K562 (cell line): ENCODE data around the gene NDUFAB1. TPM values are rescaled to one million over a fixed set of nuclear protein-coding genes. Genes with fewer than 3 reads are reported as not detected.
A peak's percentile ranks its signal among the peaks of the same experiment; 100 is the strongest.

ENCODE experiments used
- CAMTA2 ChIP-seq: fragments of 250-450 bp; sonication (Bioruptor Pico); conservative IDR thresholded peaks from 2 replicates; pipeline ENCODE4 v1.5.1; 2022
- E2F3 ChIP-seq: fragments of 250-450 bp; sonication (Bioruptor Pico); IDR thresholded peaks from 2 replicates; pipeline ENCODE4 v1.4.0; 2020; ENCODE audit warnings: mild to moderate bottlenecking
- FOS ChIP-seq: IDR thresholded peaks from 3 replicates; pipeline ENCODE4 v1.6.1; 2011; ENCODE audit not compliant: insufficient read length; ENCODE audit errors: extremely low read depth
- HLTF ChIP-seq: fragments of 450-650 bp; IDR thresholded peaks from 2 replicates; pipeline ENCODE4 v1.6.1; 2016
- KLF6 ChIP-seq: fragments of 250-450 bp; sonication (Bioruptor Pico); IDR thresholded peaks from 2 replicates; pipeline ENCODE4 v1.4.0; 2020; ENCODE audit warnings: mild to moderate bottlenecking, moderate library complexity, borderline replicate concordance
- NR2C1 ChIP-seq, 2 experiments: fragments of 450-650 bp; IDR thresholded peaks; 2 replicates each; pipeline ENCODE4 v1.6.1; 2017; ENCODE audit warnings: mild to moderate bottlenecking in 2 of 2, antibody characterized with exemption in 1 of 2, inconsistent platforms in 1 of 2, missing compliant biosample characterization in 1 of 2, missing genetic modification characterization in 1 of 2
- PRPF4 ChIP-seq: fragments of 200-400 bp; formaldehyde crosslinking; IDR thresholded peaks from one replicate; pipeline ENCODE4 v1.6.1; 2017; ENCODE audit warnings: low read length, low read depth, mild to moderate bottlenecking; ENCODE audit not compliant: insufficient read depth, poor library complexity, severe bottlenecking
- RFX5 ChIP-seq: IDR thresholded peaks from 2 replicates; pipeline ENCODE4 v1.6.1; 2011; ENCODE audit warnings: low read depth, mild to moderate bottlenecking, improper control_type of control experiment, low read length
- RFX7 ChIP-seq: fragments of 250-450 bp; sonication (Bioruptor Pico); IDR thresholded peaks from 2 replicates; pipeline ENCODE4 v1.5.1; 2021; ENCODE audit warnings: mild to moderate bottlenecking
- RNF219 ChIP-seq: fragments of 250-450 bp; sonication (Bioruptor Pico); IDR thresholded peaks from 2 replicates; pipeline ENCODE4 v1.5.0; 2022; ENCODE audit warnings: mild to moderate bottlenecking
- SIN3A ChIP-seq, 2 experiments: fragments of 150-350 bp in 1 of 2; IDR thresholded peaks; 2 replicates each; pipeline ENCODE4 v1.6.1; 2011 to 2016; ENCODE audit warnings: borderline replicate concordance in 2 of 2, low read depth in 2 of 2, low read length in 2 of 2, mild to moderate bottlenecking in 2 of 2, moderate library complexity in 2 of 2; ENCODE audit not compliant: control insufficient read depth in 1 of 2
- SMARCA4 ChIP-seq: fragments of 450-650 bp; IDR thresholded peaks from 2 replicates; pipeline ENCODE4 v1.6.1; 2016
- SMARCC2 ChIP-seq: fragments of 450-650 bp; IDR thresholded peaks from 2 replicates; pipeline ENCODE4 v1.6.1; 2017; ENCODE audit warnings: antibody characterized with exemption, moderate library complexity, mild to moderate bottlenecking, low read depth
- SOX6 ChIP-seq: fragments of 450-650 bp; IDR thresholded peaks from 2 replicates; pipeline ENCODE4 v1.6.1; 2014; ENCODE audit warnings: mild to moderate bottlenecking
- SRSF7 ChIP-seq: fragments of 200-400 bp; formaldehyde crosslinking; optimal IDR thresholded peaks from 2 replicates; pipeline ENCODE3; 2017; ENCODE audit warnings: mild to moderate bottlenecking, low read depth, low read length
- TRIM24 ChIP-seq, 2 experiments: fragments of 450-650 bp; IDR thresholded peaks; 2 replicates each; pipeline ENCODE4 v1.6.1; 2016
- ZNF239 ChIP-seq: fragments of 250-450 bp; sonication (Bioruptor Pico); IDR thresholded peaks from 2 replicates; pipeline ENCODE4 v1.4.0; 2020; ENCODE audit warnings: mild to moderate bottlenecking
- ZNF274 ChIP-seq: IDR thresholded peaks from 2 replicates; pipeline ENCODE4 v1.6.1; 2011; ENCODE audit warnings: low read depth, mild to moderate bottlenecking, low read length, moderate library complexity, borderline replicate concordance
- ZNF316 ChIP-seq: fragments of 450-650 bp; IDR thresholded peaks from 2 replicates; pipeline ENCODE4 v1.6.1; 2016
- ZNF445 ChIP-seq: fragments of 250-450 bp; sonication (Bioruptor Pico); IDR thresholded peaks from 2 replicates; pipeline ENCODE4 v1.4.0; 2020; ENCODE audit warnings: low read depth, mild to moderate bottlenecking, moderate library complexity
- ZNF740 ChIP-seq, 3 experiments: fragments of 200-800 bp in 1 of 3; sonication (Bioruptor generic) in 1 of 3; sonication (generic) in 1 of 3; formaldehyde crosslinking in 1 of 3; IDR thresholded peaks; 2 replicates each; pipeline versions ENCODE4 v1.6.1 to v1.8.0; 2016 to 2022; ENCODE audit warnings: mild to moderate bottlenecking in 2 of 3, missing compliant biosample characterization in 2 of 3, missing genetic modification characterization in 2 of 3, missing genetic modification reagents in 1 of 3
- ZNF75A ChIP-seq: fragments of 450-650 bp; formaldehyde crosslinking; IDR thresholded peaks from 2 replicates; pipeline ENCODE4 v1.4.0; 2020; ENCODE audit warnings: mild to moderate bottlenecking
- polyA plus RNA-seq, 8 experiments: library from polyadenylated mRNA; depleted of rRNA in 4 of 8; stranded (reverse) in 5 of 8; unstranded in 3 of 8; fragments of >200 nt; fragmentation: Nextera tagmentation in 2 of 8; fragmentation: Illumina TruSeq in 1 of 8; extraction: Ambion mirVana in 2 of 8; extraction: Trizol in 1 of 8; gene quantifications; 2 replicates each; pipeline versions ENCODE4 v1.2.1 to v1.2.3, GENCODE V29; 2011 to 2014; ENCODE audit warnings: inconsistent platforms in 1 of 8, missing spikeins in 1 of 8
- total RNA-seq, 7 experiments: library from RNA; depleted of rRNA in 6 of 7; stranded (reverse); fragments of >200 nt in 6 of 7; fragmentation: Illumina TruSeq in 2 of 7; extraction: Trizol in 2 of 7; gene quantifications; 2 replicates each; pipeline versions ENCODE4 v1.2.1 to v1.2.3, GENCODE V29; 2011 to 2021; ENCODE audit warnings: low replicate concordance in 1 of 7
- TF ChIP-seq, protein P1 (sequence below): sonication (generic); IDR thresholded peaks from 2 replicates; pipeline ENCODE4 v1.6.1; 2016
- TF ChIP-seq, protein P2 (sequence below): fragments of 450-650 bp; formaldehyde crosslinking; IDR thresholded peaks from 2 replicates; pipeline ENCODE4 v1.4.0; 2022; ENCODE audit warnings: mild to moderate bottlenecking, moderate library complexity

NDUFAB1 gene
- total and polyA plus RNA-seq, 9 of the 15 experiments (the other 6 are each of a cell fraction or from before 2014, with no cell fraction given): 123 to 481 (median 238) TPM

DNA sequence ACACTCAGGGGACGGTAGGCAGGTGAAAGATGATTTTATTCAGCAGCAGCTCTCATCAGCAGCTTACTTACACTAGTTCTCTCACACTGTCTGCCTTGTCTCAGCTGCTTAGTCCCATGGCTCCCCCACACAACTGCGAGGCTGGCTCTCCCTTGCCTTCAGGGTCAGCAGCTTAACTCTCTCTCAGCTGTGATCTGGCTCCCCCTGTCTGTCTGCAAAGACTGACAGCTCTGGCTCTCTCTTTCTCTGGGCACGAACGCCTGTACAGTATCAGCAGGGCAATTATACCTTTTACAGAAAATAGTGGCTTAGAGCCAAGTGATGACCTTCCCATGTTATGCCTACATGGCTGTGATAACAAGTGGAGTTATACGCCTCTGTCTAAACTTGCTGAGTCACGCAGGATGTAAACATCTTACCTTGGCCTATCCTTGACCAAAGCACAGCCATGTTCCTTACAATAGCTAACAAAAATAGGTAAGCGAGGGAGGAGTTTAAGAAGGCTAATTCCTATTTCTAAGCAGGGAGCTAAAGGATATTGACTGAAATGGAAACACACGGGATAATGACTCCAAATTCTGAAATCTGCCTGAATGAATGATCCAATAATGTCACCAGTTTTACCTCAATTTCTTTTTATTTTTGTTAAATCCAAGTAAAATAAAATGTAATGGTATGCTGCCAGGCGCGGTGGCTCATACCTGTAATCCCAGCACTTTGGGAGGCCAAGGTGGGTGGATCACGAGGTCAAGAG lies 1.1 kb upstream of the NDUFAB1 start (continued):
- TF ChIP-seq ZNF239 (CRISPR knock-in tag): peak; percentile 97
- TF ChIP-seq RFX5: no peak
- TF ChIP-seq RNF219: peak; percentile 91
- 0 out of 2 replicates have a peak, but pooled peaks have one; percentile 59 for TF ChIP-seq CAMTA2 (CRISPR knock-in tag)
- TF ChIP-seq ZNF75A (CRISPR knock-in tag): peak; percentile 91
- peak; percentile 98 for TF ChIP-seq ZNF316
- TF ChIP-seq E2F3 (CRISPR knock-in tag): peak; percentile 98
- TF ChIP-seq SOX6: peak; percentile 84
- TF ChIP-seq RFX7 (CRISPR knock-in tag): peak; percentile 93
- no peak for TF ChIP-seq ZNF274
- no peak for TF ChIP-seq SRSF7
- TF ChIP-seq HLTF: peak; percentile 77; the same call in 1 of the 2 replicates
- TF ChIP-seq NR2C1 (IDR thresholded peaks at IDR 0.05): peak; percentile 46
- TF ChIP-seq NR2C1 (tag; IDR thresholded peaks at IDR 0.05): peak; percentile 98
- TF ChIP-seq FOS: no peak
- TF ChIP-seq ZNF445 (CRISPR knock-in tag): peak; percentile 97
- TF ChIP-seq SIN3A (IDR thresholded peaks at IDR 0.05; ENCODE audit: borderline replicate concordance in 2 of 2, control insufficient read depth in 1 of 2, low read depth in 2 of 2, low read length in 2 of 2): peak in 1 of 2 experiments; percentile 77; a peak in 2 of 4 replicates
- TF ChIP-seq, protein P1, sequence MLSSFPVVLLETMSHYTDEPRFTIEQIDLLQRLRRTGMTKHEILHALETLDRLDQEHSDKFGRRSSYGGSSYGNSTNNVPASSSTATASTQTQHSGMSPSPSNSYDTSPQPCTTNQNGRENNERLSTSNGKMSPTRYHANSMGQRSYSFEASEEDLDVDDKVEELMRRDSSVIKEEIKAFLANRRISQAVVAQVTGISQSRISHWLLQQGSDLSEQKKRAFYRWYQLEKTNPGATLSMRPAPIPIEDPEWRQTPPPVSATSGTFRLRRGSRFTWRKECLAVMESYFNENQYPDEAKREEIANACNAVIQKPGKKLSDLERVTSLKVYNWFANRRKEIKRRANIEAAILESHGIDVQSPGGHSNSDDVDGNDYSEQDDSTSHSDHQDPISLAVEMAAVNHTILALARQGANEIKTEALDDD: peak; percentile 78; the same call in 1 of the 2 replicates
- peak; percentile 88 for TF ChIP-seq SMARCA4
- TF ChIP-seq, protein P2, sequence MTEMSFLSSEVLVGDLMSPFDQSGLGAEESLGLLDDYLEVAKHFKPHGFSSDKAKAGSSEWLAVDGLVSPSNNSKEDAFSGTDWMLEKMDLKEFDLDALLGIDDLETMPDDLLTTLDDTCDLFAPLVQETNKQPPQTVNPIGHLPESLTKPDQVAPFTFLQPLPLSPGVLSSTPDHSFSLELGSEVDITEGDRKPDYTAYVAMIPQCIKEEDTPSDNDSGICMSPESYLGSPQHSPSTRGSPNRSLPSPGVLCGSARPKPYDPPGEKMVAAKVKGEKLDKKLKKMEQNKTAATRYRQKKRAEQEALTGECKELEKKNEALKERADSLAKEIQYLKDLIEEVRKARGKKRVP (CRISPR knock-in tag): peak; percentile 96
- no peak for TF ChIP-seq PRPF4
- peak; percentile 72; the same call in 1 of the 2 replicates for TF ChIP-seq SMARCC2
- TF ChIP-seq KLF6: peak; percentile 100
- TF ChIP-seq ZNF740 (CRISPR knock-in tag; IDR thresholded peaks at IDR 0.05): peak; percentile 81; the same call in 1 of the 2 replicates
- TF ChIP-seq ZNF740 (tag; IDR thresholded peaks at IDR 0.05): peak; percentile 57 to 99
- TF ChIP-seq TRIM24 (IDR thresholded peaks at IDR 0.05): peak; percentile 62 to 66; a peak in 1 of 4 replicates
